Stimulated activated CD8-positive, alpha-beta memory T cell treated with anti-CD3 and anti-CD28 coated beads, Interleukin-2, amount 100 ng/mL, for 1 hour (primary cell): ENCODE data around the gene IKZF1.

Experiments used
- DNase-seq, 2 donors: peaks; one replicate each; pipeline ENCODE4 v3.0.0-alpha.2; 2020; ENCODE audit warnings: low read depth in 2 of 2

IKZF1 gene

GRCh38 chr7:50355817-50356178 lies 51.3 kb downstream of the IKZF1 start:
- no peak for DNase-seq

GRCh38 chr7:50356212-50356944 lies 51.9 kb downstream of the IKZF1 start:
- DNase-seq = no peak

- DNase-seq = no peak
Measured at GRCh38 chr7:50356945-50357268, 52.4 kb downstream of the IKZF1 start.

- DNase-seq = no peak
Measured at GRCh38 chr7:50357426-50357825, 52.9 kb downstream of the IKZF1 start.

- no peak for DNase-seq
Measured at GRCh38 chr7:50358041-50358705, 53.7 kb downstream of the IKZF1 start.

GRCh38 chr7:50358779-50359178 lies 54.3 kb downstream of the IKZF1 start:
- no peak for DNase-seq

GRCh38 chr7:50359258-50359994 lies 54.9 kb downstream of the IKZF1 start:
- no peak for DNase-seq

- peak; percentile 45 to 58 for DNase-seq
Measured at GRCh38 chr7:50359995-50360925, 55.7 kb downstream of the IKZF1 start.

GRCh38 chr7:50362142-50362541 lies 57.6 kb downstream of the IKZF1 start:
- DNase-seq = no peak

- peak in 1 of 2 donors; percentile 44 for DNase-seq
Measured at GRCh38 chr7:50362712-50363282, 58.3 kb downstream of the IKZF1 start.

GRCh38 chr7:50363327-50364060 lies 59.0 kb downstream of the IKZF1 start:
- DNase-seq = no peak

- DNase-seq = no peak
Measured at GRCh38 chr7:50364645-50365044, 60.1 kb downstream of the IKZF1 start.

- no peak for DNase-seq
Measured at GRCh38 chr7:50366311-50366710, 61.8 kb downstream of the IKZF1 start.

GRCh38 chr7:50367100-50367499 lies 62.6 kb downstream of the IKZF1 start:
- no peak for DNase-seq

GRCh38 chr7:50367570-50367969 lies 63.1 kb downstream of the IKZF1 start:
- no peak for DNase-seq

GRCh38 chr7:50368366-50368765 lies 63.9 kb downstream of the IKZF1 start:
- no peak for DNase-seq

- DNase-seq = no peak
Measured at GRCh38 chr7:50369143-50370026, 64.9 kb downstream of the IKZF1 start.

- DNase-seq = no peak
Measured at GRCh38 chr7:50370884-50371283, 66.4 kb downstream of the IKZF1 start.

- no peak for DNase-seq
Measured at GRCh38 chr7:50371551-50372021, 67.1 kb downstream of the IKZF1 start.

GRCh38 chr7:50372923-50373322 lies 68.4 kb downstream of the IKZF1 start:
- DNase-seq = no peak
